Neural cell (in vitro differentiated cells): ENCODE measurements around the gene PLCB1. TPM values are rescaled to one million over a fixed set of nuclear protein-coding genes. Genes with fewer than 3 reads are reported as not detected.

ENCODE experiments used
- H2AFZ ChIP-seq: fragments of 200-600, 300-800 bp; sonication (generic), shearing (Covaris generic); 2 replicates; pipeline ENCODE4 v1.6.0; 2014; ENCODE audit warnings: low read depth, mild to moderate bottlenecking, antibody characterized with exemption, low read length, moderate library complexity
- H3F3A ChIP-seq: fragments of 200-600 bp; shearing (Covaris generic); 2 replicates; pipeline ENCODE4 v1.6.1; 2016; ENCODE audit warnings: mild to moderate bottlenecking, moderate library complexity, mixed read lengths, antibody characterized with exemption, low read length; ENCODE audit not compliant: insufficient read depth, poor library complexity, severe bottlenecking
- H3K27ac ChIP-seq: fragments of 200-600, 300-800 bp; sonication (generic), shearing (Covaris generic); 2 replicates; pipeline ENCODE4 v1.5.1; 2014; ENCODE audit warnings: mild to moderate bottlenecking, low read length, moderate library complexity
- H3K27me3 ChIP-seq: fragments of 300-800, 200-600 bp; sonication (generic), shearing (Covaris generic); 2 replicates; pipeline ENCODE4 v1.6.0; 2014; ENCODE audit warnings: mild to moderate bottlenecking, low read depth, low read length, moderate library complexity; ENCODE audit not compliant: insufficient read depth
- H3K36me3 ChIP-seq: fragments of 300-800, 200-600 bp; sonication (generic), shearing (Covaris generic); 2 replicates; pipeline ENCODE4 v1.5.1; 2014; ENCODE audit warnings: mild to moderate bottlenecking, antibody characterized with exemption, low read length, moderate library complexity; ENCODE audit not compliant: insufficient read depth
- H3K4me2 ChIP-seq: fragments of 300-800, 200-600 bp; sonication (generic), shearing (Covaris generic); 2 replicates; pipeline ENCODE4 v1.6.0; 2014; ENCODE audit warnings: mild to moderate bottlenecking, low read length
- H3K4me3 ChIP-seq: fragments of 300-800, 200-600 bp; sonication (generic), shearing (Covaris generic); 2 replicates; pipeline ENCODE4 v1.5.1; 2014; ENCODE audit warnings: mild to moderate bottlenecking, low read length, moderate library complexity
- H3K79me2 ChIP-seq: fragments of 200-600 bp; shearing (Covaris generic); replicated peaks from 2 replicates; pipeline ENCODE4 v1.6.0; 2014; ENCODE audit warnings: mild to moderate bottlenecking, low read length, moderate library complexity; ENCODE audit not compliant: insufficient read depth
- H3K9ac ChIP-seq: fragments of 300-800, 200-600 bp; sonication (generic), shearing (Covaris generic); 2 replicates; pipeline ENCODE4 v1.6.1; 2016; ENCODE audit warnings: mild to moderate bottlenecking, low read length, mixed read lengths
- H3K9me2 ChIP-seq: fragments of 200-600 bp; shearing (Covaris generic); 2 replicates; pipeline ENCODE4 v1.6.1; 2016; ENCODE audit warnings: mild to moderate bottlenecking, low read length, mixed read lengths; ENCODE audit not compliant: insufficient read depth
- H3K9me3 ChIP-seq: fragments of 200-600, 300-800 bp; sonication (generic), shearing (Covaris generic); 2 replicates; pipeline ENCODE4 v1.6.1; 2016; ENCODE audit warnings: mild to moderate bottlenecking, mixed run types, low read length, moderate library complexity, mixed read lengths
- H4K20me1 ChIP-seq: fragments of 200-600 bp; shearing (Covaris generic); 2 replicates; pipeline ENCODE4 v1.6.1; 2016; ENCODE audit warnings: mild to moderate bottlenecking, mixed run types; ENCODE audit not compliant: insufficient read depth
- CTCF ChIP-seq: fragments of 450-650 bp; IDR thresholded peaks from 2 replicates; pipeline ENCODE4 v1.5.1; 2014; ENCODE audit warnings: antibody characterized with exemption, mild to moderate bottlenecking, moderate library complexity; ENCODE audit not compliant: poor library complexity, severe bottlenecking
- EP300 ChIP-seq: fragments of 450-650 bp; conservative IDR thresholded peaks from 2 replicates; pipeline ENCODE4 v1.6.1; 2014; ENCODE audit warnings: antibody characterized with exemption, mild to moderate bottlenecking, moderate library complexity; ENCODE audit not compliant: poor library complexity, severe bottlenecking
- EZH2 ChIP-seq: fragments of 200-600, 300-800 bp; shearing (Covaris generic), sonication (generic); IDR thresholded peaks from 2 replicates; pipeline ENCODE4 v1.6.1; 2014; ENCODE audit warnings: antibody characterized with exemption, low read length, borderline replicate concordance, mild to moderate bottlenecking; ENCODE audit not compliant: insufficient read depth, poor library complexity, severe bottlenecking
- MXI1 ChIP-seq: fragments of 450-650 bp; conservative IDR thresholded peaks from 2 replicates; pipeline ENCODE4 v1.6.1; 2014; ENCODE audit warnings: antibody characterized with exemption, mild to moderate bottlenecking; ENCODE audit not compliant: poor library complexity, severe bottlenecking
- POLR2AphosphoS5 ChIP-seq: IDR thresholded peaks from 2 replicates; pipeline ENCODE4 v1.6.1; 2012
- RAD21 ChIP-seq: fragments of 450-650 bp; conservative IDR thresholded peaks from 2 replicates; pipeline ENCODE4 v1.6.1; 2014; ENCODE audit warnings: antibody characterized with exemption, mild to moderate bottlenecking, moderate library complexity
- REST ChIP-seq: IDR thresholded peaks from 2 replicates; pipeline ENCODE4 v1.6.1; 2012; ENCODE audit warnings: borderline replicate concordance
- SMC3 ChIP-seq: fragments of 450-650 bp; conservative IDR thresholded peaks from 2 replicates; pipeline ENCODE4 v1.6.1; 2014; ENCODE audit warnings: antibody characterized with exemption, mild to moderate bottlenecking, moderate library complexity; ENCODE audit not compliant: poor library complexity
- TAF1 ChIP-seq: IDR thresholded peaks from 2 replicates; pipeline ENCODE4 v1.6.1; 2012; ENCODE audit warnings: low read depth
- polyA plus RNA-seq: library from polyadenylated mRNA; depleted of rRNA; stranded (reverse); fragments of >200 nt; gene quantifications from 2 replicates; pipeline ENCODE4 v1.2.3, GENCODE V29; 2014

The PLCB1 gene
- polyA plus RNA-seq, 1 donor from 2014 or later = 11.4 TPM

GRCh38 chr20:8271727-8272126 lies 139.7 kb downstream of the PLCB1 start:
- H3K27me3 ChIP-seq = no peaks in the 10 kb centered on the region
- no peaks in the 10 kb centered on the region for H3F3A ChIP-seq
- no peak overlapping the region for H3K9ac ChIP-seq
- H3K4me3 ChIP-seq = no peak overlapping the region
- no peaks in the 10 kb centered on the region for H4K20me1 ChIP-seq
- TF ChIP-seq POLR2AphosphoS5 (no peak), RAD21 (no peak), MXI1 (no peak), EZH2 (no peak), REST (no peak), TAF1 (no peak), CTCF (no peak), SMC3 (no peak), EP300 (no peak)
- no peak overlapping the region for H2AFZ ChIP-seq
- no peaks in the 10 kb centered on the region for H3K9me3 ChIP-seq
- H3K36me3 ChIP-seq = no peaks in the 10 kb centered on the region
- H3K79me2 ChIP-seq = no peaks in the 10 kb centered on the region
- no peak overlapping the region for H3K27ac ChIP-seq
- no peak overlapping the region for H3K4me2 ChIP-seq
- H3K9me2 ChIP-seq = no peaks in the 10 kb centered on the region

GRCh38 chr20:8272766-8273165 lies 140.7 kb downstream of the PLCB1 start:
- H3K27ac ChIP-seq = no peak overlapping the region
- no peaks in the 10 kb centered on the region for H3K9me2 ChIP-seq
- no peak overlapping the region for H2AFZ ChIP-seq
- no peaks in the 10 kb centered on the region for H3K9me3 ChIP-seq
- no peaks in the 10 kb centered on the region for H4K20me1 ChIP-seq
- no peaks in the 10 kb centered on the region for H3K36me3 ChIP-seq
- H3F3A ChIP-seq = no peaks in the 10 kb centered on the region
- no peaks in the 10 kb centered on the region for H3K79me2 ChIP-seq
- no peak overlapping the region for H3K9ac ChIP-seq
- no peaks in the 10 kb centered on the region for H3K27me3 ChIP-seq
- no peak overlapping the region for H3K4me2 ChIP-seq
- no peak for TF ChIP-seq EP300
- TF ChIP-seq POLR2AphosphoS5 = no peak
- no peak for TF ChIP-seq SMC3
- H3K4me3 ChIP-seq = no peak overlapping the region

- no peaks in the 10 kb centered on the region for H4K20me1 ChIP-seq
- H3K9me2 ChIP-seq = no peaks in the 10 kb centered on the region
- H3K4me3 ChIP-seq = no peak overlapping the region
- no peaks in the 10 kb centered on the region for H3K36me3 ChIP-seq
- no peak overlapping the region for H3K4me2 ChIP-seq
- no peaks in the 10 kb centered on the region for H3K27me3 ChIP-seq
- no peak overlapping the region for H3K9ac ChIP-seq
- H2AFZ ChIP-seq = no peak overlapping the region
- H3K27ac ChIP-seq = no peak overlapping the region
- no peaks in the 10 kb centered on the region for H3K9me3 ChIP-seq
- no peaks in the 10 kb centered on the region for H3F3A ChIP-seq
- no peaks in the 10 kb centered on the region for H3K79me2 ChIP-seq
- no peak for TF ChIP-seq TAF1
- no peak for TF ChIP-seq EP300
- TF ChIP-seq REST = no peak
- no peak for TF ChIP-seq EZH2
- no peak for TF ChIP-seq SMC3
- no peak for TF ChIP-seq POLR2AphosphoS5
- TF ChIP-seq MXI1 = no peak
- no peak for TF ChIP-seq CTCF
- no peak for TF ChIP-seq RAD21
Measured at GRCh38 chr20:8284902-8285301, 152.8 kb downstream of the PLCB1 start.
